GM18951 (cell line): ENCODE data around the gene ZNF575.
"Not testable (repeated sequence)": the region's sequence is repeated elsewhere in the genome, so short reads cannot be mapped to it uniquely, and the experiment has no call there.

Experiments used
- POLR2A ChIP-seq: IDR thresholded peaks from 4 replicates; pipeline ENCODE4 v1.6.1; 2011; ENCODE audit warnings: mild to moderate bottlenecking; ENCODE audit not compliant: insufficient read length, insufficient read depth; ENCODE audit errors: extremely low read depth
- in situ Hi-C: fragments of 300-500 bp; cut with MboI; formaldehyde crosslinking; loops from one replicate; pipeline ENCODE4 v1.12.0; 2022; ENCODE audit warnings: low sequenced_read_pairs, mixed read lengths, inconsistent platforms; ENCODE audit not compliant: unreplicated experiment

Gene ZNF575

DNA sequence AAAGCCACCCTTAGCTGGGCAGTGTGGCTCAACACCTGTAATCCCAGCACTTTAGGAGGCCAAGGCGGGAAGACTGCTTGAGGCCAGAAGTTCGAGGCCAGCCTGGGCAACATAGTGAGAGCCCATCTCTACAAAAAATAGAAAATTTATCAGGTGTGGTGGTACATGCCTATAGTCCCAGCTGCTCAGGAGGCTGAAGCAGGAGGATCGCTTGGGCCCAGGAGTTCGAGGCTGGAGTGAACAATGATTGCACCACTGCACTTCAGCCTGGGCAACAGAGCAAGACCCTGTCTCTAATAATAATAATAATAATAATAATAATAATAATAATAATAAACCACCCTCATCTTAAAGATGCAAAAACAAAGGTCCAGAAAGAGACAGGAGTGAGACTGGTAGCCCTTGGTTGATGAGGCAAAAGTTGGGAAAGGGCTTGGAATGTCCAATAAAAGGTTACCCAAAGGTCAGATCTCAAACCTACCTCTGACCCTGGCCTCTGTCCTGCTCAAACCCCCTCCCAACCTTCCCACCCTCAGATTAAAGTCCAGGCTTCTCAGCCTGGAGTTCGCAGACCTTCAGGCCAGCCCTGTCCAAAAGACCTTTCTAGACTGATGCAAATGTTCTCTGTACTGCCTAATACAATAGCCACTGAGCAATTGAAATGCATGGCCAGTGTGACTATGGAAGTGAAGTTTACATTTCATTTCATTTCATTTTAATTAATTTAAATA, 9.1 kb downstream of the ZNF575 start:
- in situ Hi-C loops: no loop called here
- no peak for TF ChIP-seq POLR2A

DNA sequence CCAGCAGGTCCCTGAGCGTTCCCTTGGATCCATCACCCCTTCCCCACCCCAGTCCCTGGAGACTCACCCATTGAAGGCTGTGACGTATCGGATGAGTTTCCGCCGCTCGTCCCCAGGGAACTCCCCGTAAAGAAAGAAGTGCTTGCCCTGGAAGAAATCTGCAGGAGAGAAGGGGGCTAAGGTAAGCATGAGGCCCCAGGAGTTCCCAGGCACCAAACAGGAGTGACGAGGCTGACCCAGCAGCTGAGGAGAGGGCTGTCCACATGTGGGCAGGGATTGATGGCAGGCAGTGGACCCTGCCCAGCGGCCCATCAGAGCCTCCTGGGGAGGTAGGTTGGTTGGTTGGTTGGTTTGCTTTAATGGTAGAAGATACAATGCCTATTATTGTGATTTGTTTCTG, 11.1 kb downstream of the ZNF575 start:
- in situ Hi-C loops: no loop called here
- no peak for TF ChIP-seq POLR2A

DNA sequence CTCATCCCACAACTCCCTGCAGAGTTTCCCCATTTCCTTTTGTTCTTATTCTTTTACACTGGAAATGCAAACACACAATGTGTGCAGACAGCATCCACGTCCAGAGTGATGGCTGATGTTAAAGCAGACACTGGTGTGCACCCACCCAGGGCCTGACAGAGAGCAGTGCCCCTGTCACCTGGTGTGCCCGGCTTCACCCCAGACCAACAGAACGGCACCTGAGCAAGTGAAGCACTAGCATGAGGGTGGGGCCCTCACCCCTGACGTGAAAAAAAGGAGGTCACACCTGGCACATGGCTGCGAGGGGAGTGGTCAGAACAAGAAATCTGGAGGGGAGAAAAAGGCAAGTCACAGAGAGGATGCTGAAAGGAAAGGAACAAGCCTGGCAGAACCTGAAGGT, 12.3 kb downstream of the ZNF575 start:
- in situ Hi-C loops: no loop called here
- no peak for TF ChIP-seq POLR2A

DNA sequence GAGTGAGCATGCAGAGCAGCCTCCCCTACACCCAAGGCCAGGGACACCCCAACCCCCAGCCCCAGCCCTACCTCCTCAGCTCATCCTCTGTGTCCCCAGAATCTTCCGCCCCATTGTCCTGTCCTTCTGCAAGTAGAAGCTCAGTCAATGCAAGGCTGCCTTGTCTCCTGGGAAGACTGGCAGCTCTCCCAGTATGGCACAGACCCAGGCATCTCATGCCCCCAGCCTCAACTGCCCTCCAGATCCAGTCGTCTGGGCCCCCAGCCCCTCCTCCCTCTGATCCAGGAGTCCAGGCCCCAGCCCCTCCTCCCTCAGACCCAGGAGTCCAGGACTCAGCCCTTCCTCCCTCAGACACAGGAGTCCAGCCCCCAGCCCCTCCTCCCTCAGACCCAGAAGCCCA, 13.0 kb downstream of the ZNF575 start:
- TF ChIP-seq POLR2A: no peak
- in situ Hi-C loops: no loop called here

DNA sequence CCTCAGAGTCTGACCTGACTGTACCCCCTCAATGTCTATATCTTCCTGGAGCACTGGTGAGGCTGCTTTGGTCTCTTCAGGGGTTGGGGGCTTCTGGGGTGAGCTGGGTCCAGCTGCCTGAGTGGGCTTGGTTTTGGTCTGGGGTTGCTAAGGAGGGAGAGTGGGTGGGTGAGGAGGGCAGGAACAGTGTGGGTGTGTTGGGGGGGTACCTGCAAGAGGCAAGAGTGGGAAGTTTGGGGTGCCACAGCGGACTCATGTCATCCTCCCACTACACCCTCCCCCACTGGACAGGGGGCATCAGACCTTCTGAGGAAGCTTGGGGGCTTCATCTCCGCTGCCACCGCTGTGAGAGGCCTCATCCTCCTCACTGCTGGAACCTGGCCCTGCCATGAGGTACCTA, 13.6 kb downstream of the ZNF575 start:
- TF ChIP-seq POLR2A: no peak
- in situ Hi-C loops: no loop called here

DNA sequence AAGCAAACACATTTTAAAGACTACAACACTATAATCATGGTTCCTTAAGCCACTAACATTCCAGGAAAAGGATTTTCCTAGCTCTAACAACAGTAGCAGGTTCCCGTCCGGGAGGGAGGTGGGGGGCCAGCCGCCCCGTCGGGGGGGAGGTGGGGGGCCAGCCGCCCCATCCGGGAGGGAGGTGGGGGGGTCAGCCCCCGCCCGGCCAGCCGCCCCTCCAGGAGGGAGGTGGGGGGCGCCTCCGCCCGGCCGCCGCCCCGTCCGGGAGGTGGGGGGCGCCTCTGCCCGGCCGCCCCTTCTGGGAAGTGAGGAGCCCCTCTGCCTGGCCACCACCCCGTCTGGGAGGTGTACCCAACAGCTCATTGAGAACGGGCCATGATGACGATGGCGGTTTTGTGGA, 14.9 kb downstream of the ZNF575 start:
- in situ Hi-C loops: not testable (repeated sequence)

DNA sequence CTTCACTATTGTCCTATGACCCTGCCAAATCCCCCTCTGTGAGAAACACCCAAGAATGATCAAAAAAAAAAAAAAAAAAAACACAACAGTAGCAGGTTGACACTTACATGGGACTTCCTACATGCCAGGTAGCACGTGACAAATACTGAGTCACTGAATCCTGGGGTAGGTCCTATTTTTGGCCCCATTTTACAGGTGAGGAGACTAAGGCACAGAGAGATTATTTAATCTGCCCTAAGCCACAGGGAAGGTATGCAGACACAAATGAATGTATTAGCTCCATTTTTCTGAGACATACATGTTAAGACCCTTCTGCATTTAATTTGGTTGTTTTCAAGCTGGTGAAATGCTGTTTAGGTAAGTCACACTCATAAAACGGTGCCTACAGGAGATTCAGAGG, 15.7 kb downstream of the ZNF575 start:
- in situ Hi-C loops: no loop called here
- no peak for TF ChIP-seq POLR2A

DNA sequence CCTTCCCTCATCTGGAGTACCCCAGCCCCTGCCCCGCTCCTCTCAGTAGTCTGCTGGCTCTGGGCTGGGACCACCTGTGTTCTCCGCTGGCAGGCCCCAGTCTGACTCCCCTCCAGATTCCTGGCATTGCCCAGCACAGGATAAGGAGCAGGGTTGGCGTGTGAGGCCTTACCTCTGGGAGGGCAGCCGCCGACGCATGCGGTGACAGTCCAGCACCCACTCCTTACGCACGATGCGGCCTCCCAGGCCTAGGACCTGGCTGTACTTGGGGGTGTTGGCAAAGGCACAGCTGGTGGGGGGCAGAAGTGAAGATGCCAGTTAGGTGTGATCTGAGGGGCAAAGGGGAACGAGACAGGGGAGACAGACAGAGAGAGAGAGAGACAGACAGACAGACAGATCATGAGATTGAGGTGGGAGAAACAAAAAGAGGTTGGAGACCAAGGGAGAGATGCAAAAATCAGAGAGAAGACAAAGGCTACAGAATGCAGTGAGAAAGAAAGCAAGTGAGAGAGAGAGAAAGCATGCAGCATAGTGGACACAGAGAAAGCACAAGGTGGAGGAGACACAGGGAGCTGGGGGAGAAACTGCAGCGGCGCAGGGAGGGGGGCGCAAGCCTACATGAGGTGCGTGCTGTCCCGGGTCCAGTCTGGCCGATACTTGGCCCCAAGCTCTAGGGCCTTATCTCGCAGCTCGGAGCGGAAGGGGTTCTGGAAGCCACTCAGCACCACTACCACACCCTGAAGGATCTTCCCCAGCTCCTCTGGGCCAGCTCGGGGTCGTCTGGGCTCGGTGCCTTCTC, 18.6 kb downstream of the ZNF575 start:
- TF ChIP-seq POLR2A: no peak
- in situ Hi-C loops: no loop called here

DNA sequence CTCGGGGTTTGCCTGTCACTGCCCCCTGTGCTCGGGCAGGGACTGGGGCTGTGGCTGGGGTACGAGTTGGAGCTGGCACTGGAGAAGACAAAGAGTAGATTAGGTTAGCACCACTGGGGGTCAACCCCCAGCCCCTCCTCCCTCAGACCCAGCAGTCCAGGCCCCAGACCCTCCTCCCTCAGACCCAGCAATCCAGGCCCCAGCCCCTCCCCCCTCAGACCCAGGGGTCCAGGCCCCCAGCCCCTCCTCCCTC, 19.1 kb downstream of the ZNF575 start:
- TF ChIP-seq POLR2A: no peak

DNA sequence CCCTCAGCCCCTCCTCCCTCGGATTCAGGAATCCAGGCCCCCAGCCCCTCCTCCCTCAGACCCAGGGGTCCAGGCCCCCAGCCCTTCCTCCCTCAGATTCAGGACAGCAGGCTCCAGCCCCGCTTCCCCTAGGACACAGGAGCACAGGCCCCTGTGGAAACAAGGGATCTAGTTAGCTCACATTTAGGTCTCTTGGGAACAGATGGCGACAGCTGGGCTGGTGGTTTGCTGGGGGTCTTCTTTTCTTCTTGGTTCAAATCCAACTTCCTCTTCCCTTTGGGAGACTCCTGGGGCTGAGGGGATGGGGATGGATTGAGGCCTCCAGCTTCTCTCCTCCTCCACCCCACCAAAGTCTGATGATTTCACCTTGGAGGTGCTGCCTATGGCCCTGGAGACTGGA, 19.6 kb downstream of the ZNF575 start:
- TF ChIP-seq POLR2A: no peak
- in situ Hi-C loops: no loop called here

More for the DNA sequence above, 19.1 kb downstream of the ZNF575 start:
- in situ Hi-C loops: no loop called here

DNA sequence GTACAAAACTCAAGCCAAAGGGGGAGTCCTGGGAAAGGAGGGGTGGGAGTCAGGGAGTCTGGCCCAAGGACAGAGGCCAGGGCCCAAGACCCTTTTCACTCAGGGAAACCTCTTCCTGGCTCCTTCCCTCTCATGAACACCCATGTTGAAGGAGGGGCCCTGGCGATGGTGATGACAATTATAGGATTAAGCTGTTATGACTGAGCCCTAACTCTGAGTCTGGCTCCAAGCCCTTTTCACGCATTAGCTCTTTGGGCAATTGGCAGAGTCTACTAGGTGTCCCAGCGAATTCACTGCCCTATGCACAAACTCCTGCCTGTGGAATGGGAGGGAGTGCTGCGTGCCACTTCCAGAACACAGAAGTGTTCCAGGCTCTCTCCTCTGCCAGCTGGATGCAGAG, 20.7 kb downstream of the ZNF575 start:
- TF ChIP-seq POLR2A: no peak
- in situ Hi-C loops: no loop called here

DNA sequence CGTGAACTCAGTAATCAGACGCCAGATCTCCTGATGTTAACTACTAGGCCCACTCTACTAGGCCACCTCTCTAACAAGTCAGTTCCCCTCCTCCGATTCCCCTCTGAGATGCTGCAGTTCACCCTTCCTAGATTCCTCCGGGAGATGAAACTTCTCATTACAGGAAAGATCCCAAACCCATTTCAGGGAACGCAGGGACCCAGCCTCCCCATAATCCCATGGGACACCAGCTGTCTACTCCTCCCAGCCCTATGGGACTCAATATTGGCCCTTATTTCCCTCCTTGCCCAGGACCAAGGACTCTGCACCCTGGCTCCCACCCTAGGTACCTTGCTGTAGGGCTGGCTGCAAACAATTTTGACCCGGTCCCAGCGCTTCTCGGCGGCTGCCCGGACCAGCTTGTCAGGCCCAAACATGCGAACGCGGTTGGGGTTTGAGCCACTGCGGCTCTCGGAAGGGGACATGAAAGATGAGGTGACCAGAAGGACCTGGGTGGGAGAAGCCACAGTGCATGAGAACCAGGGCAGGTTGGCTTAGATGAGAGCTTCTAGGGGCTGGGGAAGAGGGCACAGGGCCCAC, 21.4 kb downstream of the ZNF575 start:
- in situ Hi-C loops: no loop called here
- TF ChIP-seq POLR2A: no peak

DNA sequence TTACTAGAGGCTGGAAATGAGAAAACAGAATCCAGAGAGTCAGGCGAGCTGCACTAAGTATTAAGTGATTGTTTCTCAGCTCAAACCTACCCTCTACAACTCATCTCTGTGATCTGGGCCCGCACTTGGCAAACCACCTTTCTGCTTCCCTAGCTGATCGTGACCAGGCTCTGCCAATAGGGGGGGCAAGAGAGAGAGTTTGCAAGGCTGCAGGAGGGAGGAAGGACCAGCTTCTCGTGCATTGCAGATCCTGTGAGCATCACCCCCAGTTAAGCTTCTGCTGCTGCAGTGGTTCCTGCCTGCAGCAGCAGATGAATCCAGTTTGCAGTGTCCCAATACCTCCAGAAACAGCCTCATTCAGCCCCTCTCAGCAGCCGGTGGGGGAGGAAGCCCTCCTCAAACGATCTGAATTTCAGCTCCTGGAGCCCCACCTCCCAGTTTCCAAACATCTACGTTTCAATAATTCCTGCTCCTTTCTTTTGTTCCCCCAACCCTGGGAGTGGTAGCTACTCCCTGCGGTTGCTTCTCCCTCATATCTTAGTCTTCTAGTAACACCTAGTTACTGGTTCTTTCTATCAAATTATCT, 22.3 kb downstream of the ZNF575 start:
- in situ Hi-C loops: no loop called here
- no peak for TF ChIP-seq POLR2A

DNA sequence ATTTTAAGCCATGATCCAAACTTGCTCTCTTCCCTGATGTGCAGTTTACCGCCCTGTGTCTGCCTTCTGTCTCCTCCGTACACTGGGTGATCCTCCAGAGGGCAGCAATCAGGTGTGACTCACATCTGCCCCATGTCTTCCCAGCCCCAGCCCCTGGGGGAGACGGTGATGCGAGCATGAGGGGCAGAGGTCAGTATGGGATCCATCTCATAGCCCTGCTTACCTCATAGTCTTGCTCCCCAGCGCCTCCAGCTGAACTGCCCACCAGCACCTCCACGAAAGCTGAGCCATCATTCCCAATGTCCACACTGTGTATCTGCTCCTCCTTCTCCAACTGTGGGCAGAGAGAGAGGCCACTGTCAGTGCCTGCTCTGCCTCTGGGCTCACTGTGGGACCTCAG, 27.7 kb downstream of the ZNF575 start:
- TF ChIP-seq POLR2A: no peak
- in situ Hi-C loops: no loop called here
